CD4-positive, alpha-beta T cell treated with Interleukin-21 for 1 hour (primary cell): Measurements from ENCODE around the gene EPB41L2.

Source experiments
- DNase-seq: peaks from one replicate; pipeline ENCODE4 v3.0.0-alpha.2; 2020

EPB41L2 gene

GRCh38 chr6:131061041-131061750 lies 1.8 kb downstream of the EPB41L2 start:
- no peak for DNase-seq

- no peak for DNase-seq
Observed at GRCh38 chr6:131060311-131060710, 2.7 kb downstream of the EPB41L2 start.

GRCh38 chr6:131059486-131059885 lies 3.6 kb downstream of the EPB41L2 start:
- DNase-seq: no peak

- DNase-seq: no peak
Observed at GRCh38 chr6:131058236-131058635, 4.8 kb downstream of the EPB41L2 start.

- no peak for DNase-seq
Observed at GRCh38 chr6:131054392-131055250, 8.4 kb downstream of the EPB41L2 start.

GRCh38 chr6:131053546-131054240 lies 9.4 kb downstream of the EPB41L2 start:
- no peak for DNase-seq

- no peak for DNase-seq
Observed at GRCh38 chr6:131052181-131052580, 10.9 kb downstream of the EPB41L2 start.

- DNase-seq: no peak
Observed at GRCh38 chr6:131051341-131051740, 11.7 kb downstream of the EPB41L2 start.

- DNase-seq: no peak
Observed at GRCh38 chr6:131049608-131050007, 13.4 kb downstream of the EPB41L2 start.

- no peak for DNase-seq
Observed at GRCh38 chr6:131048933-131049515, 14.0 kb downstream of the EPB41L2 start.

GRCh38 chr6:131048459-131048858 lies 14.6 kb downstream of the EPB41L2 start:
- DNase-seq: no peak

- DNase-seq: no peak
Observed at GRCh38 chr6:131045139-131045538, 17.9 kb downstream of the EPB41L2 start.

- DNase-seq: no peak
Observed at GRCh38 chr6:131043902-131044447, 19.1 kb downstream of the EPB41L2 start.

- no peak for DNase-seq
Observed at GRCh38 chr6:131042664-131043063, 20.4 kb downstream of the EPB41L2 start.

- DNase-seq: no peak
Observed at GRCh38 chr6:131041814-131042213, 21.2 kb downstream of the EPB41L2 start.

GRCh38 chr6:131040866-131041265 lies 22.2 kb downstream of the EPB41L2 start:
- no peak for DNase-seq

GRCh38 chr6:131039345-131039680 lies 23.7 kb downstream of the EPB41L2 start:
- no peak for DNase-seq

GRCh38 chr6:131038597-131039344 lies 24.3 kb downstream of the EPB41L2 start:
- no peak for DNase-seq

- DNase-seq: no peak
Observed at GRCh38 chr6:131037194-131037897, 25.7 kb downstream of the EPB41L2 start.

- no peak for DNase-seq
Observed at GRCh38 chr6:131036601-131037000, 26.4 kb downstream of the EPB41L2 start.

GRCh38 chr6:131036143-131036542 lies 26.9 kb downstream of the EPB41L2 start:
- DNase-seq: no peak

GRCh38 chr6:131035582-131035981 lies 27.5 kb downstream of the EPB41L2 start:
- DNase-seq: no peak
